Medulla oblongata (tissue), 1 donor: ENCODE measurements around the gene KIF14.

Source experiments
- DNase-seq: peaks from one replicate; pipeline ENCODE4 v3.0.0-alpha.2; 2015; ENCODE audit errors: extremely low spot score

Gene KIF14

GRCh38 chr1:200620273-200621131 lies at the start of gene KIF14:
Gene KIF14 (minus strand): TSS chr1:200620751. CDS start chr1:200618723, 2,028 bp downstream.
- DNase-seq: peak; percentile 93

GRCh38 chr1:200669314-200670241 lies 49.0 kb upstream of the KIF14 start, which contains the start of gene DDX59:
Gene DDX59 (minus strand): TSS chr1:200669907. CDS start chr1:200666740, 3,167 bp downstream.
- peak; percentile 96 for DNase-seq

- peak; percentile 21 for DNase-seq
Measured at GRCh38 chr1:200668514-200669313, 48.2 kb upstream of the KIF14 start.

GRCh38 chr1:200666309-200666708 lies 45.8 kb upstream of the KIF14 start:
- DNase-seq: no peak

GRCh38 chr1:200665861-200666260 lies 45.3 kb upstream of the KIF14 start:
- DNase-seq: peak; percentile 36

- DNase-seq: no peak
Measured at GRCh38 chr1:200660719-200661118, 40.2 kb upstream of the KIF14 start.

GRCh38 chr1:200659269-200659668 lies 38.7 kb upstream of the KIF14 start:
- no peak for DNase-seq

- DNase-seq: no peak
Measured at GRCh38 chr1:200658037-200658818, 37.7 kb upstream of the KIF14 start.

GRCh38 chr1:200654660-200655059 lies 34.1 kb upstream of the KIF14 start:
- no peak for DNase-seq

- no peak for DNase-seq
Measured at GRCh38 chr1:200653022-200653462, 32.5 kb upstream of the KIF14 start.

GRCh38 chr1:200652378-200652777 lies 31.8 kb upstream of the KIF14 start:
- DNase-seq: no peak

GRCh38 chr1:200646515-200646914 lies 26.0 kb upstream of the KIF14 start:
- DNase-seq: peak; percentile 43

GRCh38 chr1:200644021-200644420 lies 23.5 kb upstream of the KIF14 start:
- no peak for DNase-seq

- peak; percentile 65 for DNase-seq
Measured at GRCh38 chr1:200642481-200642880, 21.9 kb upstream of the KIF14 start.

- DNase-seq: no peak
Measured at GRCh38 chr1:200640963-200641401, 20.4 kb upstream of the KIF14 start.

GRCh38 chr1:200640373-200640962 lies 19.9 kb upstream of the KIF14 start:
- DNase-seq: no peak

GRCh38 chr1:200638073-200638472 lies 17.5 kb upstream of the KIF14 start:
- no peak for DNase-seq

- DNase-seq: no peak
Measured at GRCh38 chr1:200636681-200637080, 16.1 kb upstream of the KIF14 start.

GRCh38 chr1:200634261-200635122 lies 13.9 kb upstream of the KIF14 start:
- DNase-seq: no peak
